Measurements from ENCODE around the gene SURF4.

The SURF4 gene

DNA sequence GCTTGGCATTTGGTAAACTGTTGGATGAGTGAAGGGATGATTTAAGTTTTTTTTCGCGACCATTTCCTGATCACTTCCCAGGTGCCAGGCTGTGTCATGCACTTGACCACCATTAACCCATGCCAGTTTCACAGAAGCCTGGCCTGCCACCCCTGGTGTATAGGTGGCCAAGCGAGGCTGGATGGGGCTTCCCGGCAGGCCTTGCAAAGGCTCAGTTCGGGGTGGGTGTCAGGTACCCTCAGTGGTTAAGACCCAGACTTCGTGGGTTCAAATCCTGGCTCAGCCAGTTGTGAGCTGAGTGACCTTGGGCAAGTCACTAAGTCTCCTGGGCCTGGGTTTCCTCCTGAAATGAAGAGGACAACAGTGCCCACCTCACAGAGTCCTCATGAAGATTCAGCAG lies 30.3 kb downstream of the SURF4 start:
- H3K4me3 ChIP-seq (replicated peaks; ENCODE audit: low read depth, low read length), result no peak overlapping the region
- no peak for DNase-seq (ENCODE audit: low read depth)

GRCh38 chr9:133344979-133345378 lies 30.9 kb downstream of the SURF4 start:
- TF ChIP-seq, protein P1, sequence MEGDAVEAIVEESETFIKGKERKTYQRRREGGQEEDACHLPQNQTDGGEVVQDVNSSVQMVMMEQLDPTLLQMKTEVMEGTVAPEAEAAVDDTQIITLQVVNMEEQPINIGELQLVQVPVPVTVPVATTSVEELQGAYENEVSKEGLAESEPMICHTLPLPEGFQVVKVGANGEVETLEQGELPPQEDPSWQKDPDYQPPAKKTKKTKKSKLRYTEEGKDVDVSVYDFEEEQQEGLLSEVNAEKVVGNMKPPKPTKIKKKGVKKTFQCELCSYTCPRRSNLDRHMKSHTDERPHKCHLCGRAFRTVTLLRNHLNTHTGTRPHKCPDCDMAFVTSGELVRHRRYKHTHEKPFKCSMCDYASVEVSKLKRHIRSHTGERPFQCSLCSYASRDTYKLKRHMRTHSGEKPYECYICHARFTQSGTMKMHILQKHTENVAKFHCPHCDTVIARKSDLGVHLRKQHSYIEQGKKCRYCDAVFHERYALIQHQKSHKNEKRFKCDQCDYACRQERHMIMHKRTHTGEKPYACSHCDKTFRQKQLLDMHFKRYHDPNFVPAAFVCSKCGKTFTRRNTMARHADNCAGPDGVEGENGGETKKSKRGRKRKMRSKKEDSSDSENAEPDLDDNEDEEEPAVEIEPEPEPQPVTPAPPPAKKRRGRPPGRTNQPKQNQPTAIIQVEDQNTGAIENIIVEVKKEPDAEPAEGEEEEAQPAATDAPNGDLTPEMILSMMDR (IDR thresholded peaks at IDR 0.05; ENCODE audit: low read length, missing control alignments), result no peak
- no peak overlapping the region for H3K4me3 ChIP-seq (replicated peaks; ENCODE audit: low read depth, low read length)

More for the DNA sequence above, 30.3 kb downstream of the SURF4 start:
- TF ChIP-seq, protein P1 (IDR thresholded peaks at IDR 0.05; ENCODE audit: low read length, missing control alignments), result no peak

GRCh38 chr9:133344071-133344470 lies 31.8 kb downstream of the SURF4 start:
- no peak overlapping the region for H3K4me3 ChIP-seq (replicated peaks; ENCODE audit: low read depth, low read length)
- no peak for DNase-seq (ENCODE audit: low read depth)
- TF ChIP-seq, protein P1 (IDR thresholded peaks at IDR 0.05; ENCODE audit: low read length, missing control alignments), result no peak

More at GRCh38 chr9:133344979-133345378, 30.9 kb downstream of the SURF4 start:
- DNase-seq (ENCODE audit: low read depth), result no peak

- TF ChIP-seq, protein P1 (IDR thresholded peaks at IDR 0.05; ENCODE audit: low read length, missing control alignments), result peak; percentile 20
- H3K4me3 ChIP-seq (replicated peaks; ENCODE audit: low read depth, low read length), result no peak overlapping the region
- no peak for DNase-seq (ENCODE audit: low read depth)
These were observed 33.3 kb downstream of the SURF4 start for GRCh38 chr9:133342570-133342969.

GRCh38 chr9:133342069-133342406 lies 33.8 kb downstream of the SURF4 start:
- TF ChIP-seq, protein P1 (IDR thresholded peaks at IDR 0.05; ENCODE audit: low read length, missing control alignments), result peak; percentile 24
- DNase-seq (ENCODE audit: low read depth), result no peak
- no peak overlapping the region for H3K4me3 ChIP-seq (replicated peaks; ENCODE audit: low read depth, low read length)

DNA sequence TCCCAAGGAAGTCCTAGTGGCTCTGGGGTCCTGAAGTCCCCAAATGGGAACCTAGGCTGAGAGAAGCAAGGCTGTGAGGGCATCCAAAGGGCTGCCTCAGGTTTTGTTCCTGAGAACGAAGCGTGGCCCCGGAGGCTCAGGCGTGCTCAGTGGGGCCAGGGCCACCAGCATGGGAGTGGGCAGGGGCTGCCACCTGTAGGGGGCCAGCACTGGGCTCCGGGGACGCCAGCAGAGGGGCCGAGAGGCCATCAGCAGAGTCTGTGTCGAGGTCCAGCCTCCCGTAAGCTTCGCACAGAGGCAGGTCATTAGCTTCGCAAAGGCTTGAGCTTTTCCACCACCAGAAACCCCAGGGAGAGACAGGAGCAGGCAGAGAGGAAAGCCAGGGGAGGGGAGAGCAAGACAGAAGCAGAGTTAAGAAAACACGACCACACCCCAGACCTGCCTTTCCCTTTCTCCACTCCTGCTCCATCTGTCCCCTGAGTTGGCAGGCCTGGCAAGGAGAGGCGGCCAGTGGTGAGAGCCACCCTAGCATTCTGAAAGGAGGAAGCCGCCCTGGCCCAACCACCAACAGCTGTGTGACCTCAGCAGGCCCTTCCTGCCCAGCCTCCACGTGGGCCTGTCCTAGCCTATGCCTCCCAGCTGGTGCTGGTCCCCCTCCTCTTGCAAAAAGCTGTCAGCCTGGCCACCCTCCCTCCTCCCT lies 34.3 kb downstream of the SURF4 start:
- DNase-seq (ENCODE audit: low read depth), result no peak
- TF ChIP-seq, protein P1 (IDR thresholded peaks at IDR 0.05; ENCODE audit: low read length, missing control alignments), result no peak
- no peak overlapping the region for H3K4me3 ChIP-seq (replicated peaks; ENCODE audit: low read depth, low read length)

GRCh38 chr9:133340916-133341315 lies 34.9 kb downstream of the SURF4 start:
- no peak for DNase-seq (ENCODE audit: low read depth)
- TF ChIP-seq, protein P1 (IDR thresholded peaks at IDR 0.05; ENCODE audit: low read length, missing control alignments), result no peak

More at GRCh38 chr9:133340916-133341315, 34.9 kb downstream of the SURF4 start:
- no peak overlapping the region for H3K4me3 ChIP-seq (replicated peaks; ENCODE audit: low read depth, low read length)

Measured in fibroblast of pulmonary artery (primary cell).